NK-92 treated with Interleukin-12 subunit alpha and Interleukin-12 subunit beta, amount 100 ng/mL, for 24 hours (cell line): ENCODE measurements around the gene FAM168B.

Experiments
- DNase-seq: peaks from one replicate; lab custom pipeline; 2025; lab: John Stamatoyannopoulos, UW

FAM168B gene

GRCh38 chr2:131055169-131056065 lies 37.8 kb downstream of the FAM168B start:
- no peak for DNase-seq

GRCh38 chr2:131054488-131054887 lies 38.8 kb downstream of the FAM168B start:
- DNase-seq, result no peak

GRCh38 chr2:131052741-131053263 lies 40.5 kb downstream of the FAM168B start:
- no peak for DNase-seq

- no peak for DNase-seq
Measured at GRCh38 chr2:131050896-131051295, 42.4 kb downstream of the FAM168B start.

GRCh38 chr2:131049150-131049718 lies 44.0 kb downstream of the FAM168B start:
- DNase-seq, result no peak

GRCh38 chr2:131048641-131049040 lies 44.6 kb downstream of the FAM168B start:
- no peak for DNase-seq

- no peak for DNase-seq
Measured at GRCh38 chr2:131047920-131048560, 45.2 kb downstream of the FAM168B start.

GRCh38 chr2:131046918-131047652 lies 46.2 kb downstream of the FAM168B start:
- no peak for DNase-seq

GRCh38 chr2:131046028-131046917 lies 47.0 kb downstream of the FAM168B start:
- no peak for DNase-seq

GRCh38 chr2:131045286-131046027 lies 47.8 kb downstream of the FAM168B start:
- no peak for DNase-seq

- DNase-seq, result no peak
Measured at GRCh38 chr2:131044757-131045150, 48.5 kb downstream of the FAM168B start.

- DNase-seq, result no peak
Measured at GRCh38 chr2:131044075-131044756, 49.0 kb downstream of the FAM168B start.

GRCh38 chr2:131043199-131044074 lies 49.8 kb downstream of the FAM168B start:
- no peak for DNase-seq

- no peak for DNase-seq
Measured at GRCh38 chr2:131042148-131042775, 51.0 kb downstream of the FAM168B start.

- no peak for DNase-seq
Measured at GRCh38 chr2:131041402-131042147, 51.7 kb downstream of the FAM168B start.

- no peak for DNase-seq
Measured at GRCh38 chr2:131040661-131041401, 52.4 kb downstream of the FAM168B start.
